ENCODE measurements around the gene DKK3. TPM values are rescaled to one million over a fixed set of nuclear protein-coding genes. Genes with fewer than 3 reads are reported as not detected.

DKK3 gene
- total and polyA plus RNA-seq, 5 donors, result 2,307 to 3,299 (median 2,883) TPM

GRCh38 chr11:12031856-12032544 is 23.6 kb upstream of the DKK3 start:
- ATAC-seq, result peak in 1 of 2 donors; percentile 43
- Histone ChIP-seq H3K27ac (ENCODE audit: low read length) (peak overlapping the region; percentile 48), H3K4me1 (ENCODE audit: control insufficient read depth, insufficient read depth, low read length) (no peaks in the 10 kb centered on the region), H3K27me3 (ENCODE audit: control insufficient read depth, insufficient read depth) (no peaks in the 10 kb centered on the region), H3K4me3 (ENCODE audit: low read length) (no peak overlapping the region), H3K9me3 (ENCODE audit: control insufficient read depth, low read length) (peaks cover 2% of the 10 kb centered on the region)
- DNase-seq, result no peak
- WGBS, result 79% methylated on average over 4 of the region's 4 CpGs
- intact Hi-C loops (cut with DNase I), result loop anchor here in 1 of 4 donors (10.0 kb wide), 1 partner anchor 227 kb away; no protein-coding TSS in a partner anchor

DNA sequence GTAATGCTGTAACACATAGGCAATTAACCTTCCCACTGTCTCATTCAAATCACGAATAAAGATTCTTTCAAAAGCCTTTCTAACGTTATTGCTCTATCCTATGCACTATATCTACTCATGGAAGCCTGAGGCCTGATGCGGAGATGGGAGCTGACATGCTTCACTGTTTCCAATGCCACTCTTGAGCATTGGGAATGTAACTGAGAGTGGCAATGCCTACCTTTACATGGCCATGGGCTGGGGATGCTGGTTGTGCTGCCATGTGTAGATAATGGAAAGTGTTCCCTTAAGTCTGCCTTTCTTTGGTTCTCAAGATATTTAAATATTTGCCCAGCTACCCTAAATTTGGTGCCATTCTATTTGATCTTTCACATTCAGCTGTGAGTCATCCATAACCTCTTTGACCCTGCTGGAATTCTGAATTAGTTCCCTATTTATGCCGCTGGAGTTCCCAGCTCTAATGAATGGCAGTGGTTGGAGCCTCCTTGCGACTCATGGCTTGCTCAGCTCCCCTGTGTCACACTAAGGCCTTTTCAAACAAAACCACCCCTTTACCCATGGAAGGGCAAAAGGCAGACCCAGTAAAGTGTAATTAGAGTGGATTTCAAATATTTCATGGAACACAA is 21.4 kb upstream of the DKK3 start:
- no peak overlapping the region for H3K4me3 ChIP-seq (ENCODE audit: low read length)
- 83% methylated on average over 5 of the region's 5 CpGs for WGBS
- peaks cover 2% of the 10 kb centered on the region for H3K9me3 ChIP-seq (ENCODE audit: control insufficient read depth, low read length)
- no peak overlapping the region for H3K27ac ChIP-seq (ENCODE audit: low read length)
- H3K4me1 ChIP-seq (ENCODE audit: control insufficient read depth, insufficient read depth, low read length), result no peaks in the 10 kb centered on the region
- no peak for ATAC-seq
- H3K27me3 ChIP-seq (ENCODE audit: control insufficient read depth, insufficient read depth), result no peaks in the 10 kb centered on the region
- no peak for DNase-seq
- intact Hi-C loops (cut with DNase I), result loop anchor here in 2 of 4 donors (10.0 kb wide), 3 partner anchors 55 to 225 kb away; no protein-coding TSS in a partner anchor

- Histone ChIP-seq H3K27ac (ENCODE audit: low read length) (peak overlapping the region; percentile 68), H3K27me3 (ENCODE audit: control insufficient read depth, insufficient read depth) (no peaks in the 10 kb centered on the region), H3K4me1 (ENCODE audit: control insufficient read depth, insufficient read depth, low read length) (no peaks in the 10 kb centered on the region), H3K4me3 (ENCODE audit: low read length) (no peak overlapping the region), H3K9me3 (ENCODE audit: control insufficient read depth, low read length) (peaks cover 2% of the 10 kb centered on the region)
- no peak for DNase-seq
- ATAC-seq, result no peak
- intact Hi-C loops (cut with DNase I), result loop anchor here in 2 of 4 donors (10.0 kb wide), 2 partner anchors 54 to 74 kb away; no protein-coding TSS in a partner anchor
- 80% methylated on average over 2 of the region's 2 CpGs for WGBS
Measured at GRCh38 chr11:12029119-12029518, 20.7 kb upstream of the DKK3 start.

GRCh38 chr11:12028303-12028702 is 19.9 kb upstream of the DKK3 start:
- no peak overlapping the region for H3K4me3 ChIP-seq (ENCODE audit: low read length)
- no peak for DNase-seq
- WGBS, result 64% methylated on average over 2 of the region's 2 CpGs
- H3K27me3 ChIP-seq (ENCODE audit: control insufficient read depth, insufficient read depth), result no peaks in the 10 kb centered on the region
- no peaks in the 10 kb centered on the region for H3K9me3 ChIP-seq (ENCODE audit: control insufficient read depth, low read length)
- no peaks in the 10 kb centered on the region for H3K4me1 ChIP-seq (ENCODE audit: control insufficient read depth, insufficient read depth, low read length)
- peak overlapping the region; percentile 68 for H3K27ac ChIP-seq (ENCODE audit: low read length)
- intact Hi-C loops (cut with DNase I), result loop anchor here in 2 of 4 donors (10.0 kb wide), 2 partner anchors 54 to 74 kb away; no protein-coding TSS in a partner anchor
- peak in 1 of 2 donors; percentile 43 for ATAC-seq

GRCh38 chr11:12026331-12027211 is 18.1 kb upstream of the DKK3 start:
- Histone ChIP-seq H3K9me3 (ENCODE audit: control insufficient read depth, low read length) (no peaks in the 10 kb centered on the region), H3K4me1 (ENCODE audit: control insufficient read depth, insufficient read depth, low read length) (no peaks in the 10 kb centered on the region), H3K27ac (ENCODE audit: low read length) (no peak overlapping the region), H3K4me3 (ENCODE audit: low read length) (no peak overlapping the region), H3K27me3 (ENCODE audit: control insufficient read depth, insufficient read depth) (no peaks in the 10 kb centered on the region)
- no peak for ATAC-seq
- WGBS, result 90% methylated on average over 4 of the region's 4 CpGs
- intact Hi-C loops (cut with DNase I), result loop anchor here in 2 of 4 donors (10.0 kb wide), 2 partner anchors 52 to 72 kb away; no protein-coding TSS in a partner anchor
- DNase-seq, result no peak

GRCh38 chr11:12024254-12024926 is 16.0 kb upstream of the DKK3 start:
- Histone ChIP-seq H3K27me3 (ENCODE audit: control insufficient read depth, insufficient read depth) (no peaks in the 10 kb centered on the region), H3K9me3 (ENCODE audit: control insufficient read depth, low read length) (no peaks in the 10 kb centered on the region), H3K4me1 (ENCODE audit: control insufficient read depth, insufficient read depth, low read length) (no peaks in the 10 kb centered on the region), H3K27ac (ENCODE audit: low read length) (no peak overlapping the region), H3K4me3 (ENCODE audit: low read length) (no peak overlapping the region)
- ATAC-seq (no peak), DNase-seq (no peak)
- intact Hi-C loops (cut with DNase I), result loop anchor here in 2 of 4 donors (10.0 kb wide), 2 partner anchors 50 to 70 kb away; no protein-coding TSS in a partner anchor
- 76% methylated on average over 4 of the region's 4 CpGs for WGBS

- WGBS, result 98% methylated on average over 1 of the region's 1 CpG
- Histone ChIP-seq H3K27ac (ENCODE audit: low read length) (no peak overlapping the region), H3K9me3 (ENCODE audit: control insufficient read depth, low read length) (no peaks in the 10 kb centered on the region), H3K27me3 (ENCODE audit: control insufficient read depth, insufficient read depth) (no peaks in the 10 kb centered on the region), H3K4me1 (ENCODE audit: control insufficient read depth, insufficient read depth, low read length) (peaks cover 3% of the 10 kb centered on the region), H3K4me3 (ENCODE audit: low read length) (no peak overlapping the region)
- intact Hi-C loops (cut with DNase I), result loop anchor here in 2 of 4 donors (10.0 kb wide), 2 partner anchors 48 to 68 kb away; no protein-coding TSS in a partner anchor
- ATAC-seq, result no peak
- DNase-seq, result no peak
Measured at GRCh38 chr11:12023015-12023414, 14.6 kb upstream of the DKK3 start.

GRCh38 chr11:12020546-12020945 is 12.1 kb upstream of the DKK3 start:
- H3K27ac ChIP-seq (ENCODE audit: low read length), result peak overlapping the region; percentile 12
- WGBS, result 28% methylated on average over 2 of the region's 2 CpGs
- DNase-seq, result no peak
- H3K4me1 ChIP-seq (ENCODE audit: control insufficient read depth, insufficient read depth, low read length), result peaks cover 8% of the 10 kb centered on the region
- peak in 1 of 2 donors; percentile 20 for ATAC-seq
- H3K4me3 ChIP-seq (ENCODE audit: low read length), result no peak overlapping the region
- no peaks in the 10 kb centered on the region for H3K27me3 ChIP-seq (ENCODE audit: control insufficient read depth, insufficient read depth)
- no peaks in the 10 kb centered on the region for H3K9me3 ChIP-seq (ENCODE audit: control insufficient read depth, low read length)
- intact Hi-C loops (cut with DNase I), result loop anchor here in 2 of 4 donors (10.0 kb wide), 2 partner anchors 46 to 66 kb away; no protein-coding TSS in a partner anchor

DNA sequence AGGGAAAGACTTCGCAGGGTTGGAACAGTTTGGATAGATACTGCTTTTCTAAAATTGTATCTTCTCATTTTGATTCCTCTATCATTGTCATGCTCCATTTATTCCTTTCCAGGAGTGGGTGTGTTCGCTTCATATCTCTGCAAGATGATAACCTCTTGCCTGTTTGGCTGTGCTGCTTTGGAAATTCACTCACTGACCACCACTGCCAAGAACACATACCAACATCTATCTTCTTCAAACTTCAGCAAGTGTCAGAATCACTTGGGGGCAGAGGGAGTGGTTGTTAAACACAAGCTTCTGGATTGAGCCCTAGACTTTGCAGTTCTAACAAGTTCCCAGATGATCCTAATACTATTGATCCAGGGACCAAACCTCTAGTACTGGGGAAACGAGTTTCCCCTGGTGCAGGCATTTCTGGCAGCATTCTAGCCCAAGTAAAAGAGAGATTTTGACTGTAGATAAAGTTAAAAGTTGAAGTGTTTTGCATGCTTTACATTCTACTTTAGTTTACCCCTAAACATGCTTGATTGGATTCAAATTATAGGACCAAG is 11.5 kb upstream of the DKK3 start:
- H3K27me3 ChIP-seq (ENCODE audit: control insufficient read depth, insufficient read depth), result no peaks in the 10 kb centered on the region
- H3K4me1 ChIP-seq (ENCODE audit: control insufficient read depth, insufficient read depth, low read length), result peaks cover 8% of the 10 kb centered on the region
- H3K27ac ChIP-seq (ENCODE audit: low read length), result peak overlapping the region; percentile 66
- DNase-seq (no peak), ATAC-seq (peak; percentile 79)
- H3K9me3 ChIP-seq (ENCODE audit: control insufficient read depth, low read length), result no peaks in the 10 kb centered on the region
- intact Hi-C loops (cut with DNase I), result loop anchor here in 2 of 4 donors (10.0 kb wide), 2 partner anchors 45 to 65 kb away; no protein-coding TSS in a partner anchor
- H3K4me3 ChIP-seq (ENCODE audit: low read length), result no peak overlapping the region
- 21% methylated on average over 3 of the region's 3 CpGs for WGBS

DNA sequence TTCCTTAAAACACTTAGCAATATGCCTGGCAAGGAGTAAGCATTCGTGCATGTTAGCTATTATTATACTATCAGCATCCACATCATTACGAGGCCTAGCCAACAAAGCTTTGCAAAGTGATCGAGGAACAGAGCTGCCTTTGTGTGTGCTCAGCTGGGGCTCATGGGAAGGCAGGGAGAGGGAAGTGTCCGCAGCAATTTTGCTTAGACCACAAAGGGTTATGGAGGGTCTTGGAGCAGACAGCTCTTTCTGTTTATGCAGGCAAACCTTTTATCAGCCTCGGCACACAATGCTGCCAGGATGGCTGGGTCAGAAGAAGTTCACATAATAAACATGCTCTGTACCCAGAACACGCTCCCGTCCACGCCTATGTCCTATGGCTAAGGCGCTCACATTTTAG is 10.9 kb upstream of the DKK3 start:
- DNase-seq, result peak; percentile 39 to 87 (median 65)
- intact Hi-C loops (cut with DNase I), result no loop called here
- H3K27ac ChIP-seq (ENCODE audit: low read length), result peak overlapping the region; percentile 49
- 25% methylated on average over 9 of the region's 9 CpGs for WGBS
- H3K9me3 ChIP-seq (ENCODE audit: control insufficient read depth, low read length), result no peaks in the 10 kb centered on the region
- peak; percentile 77 for ATAC-seq
- no peak overlapping the region for H3K4me3 ChIP-seq (ENCODE audit: low read length)
- peaks cover 8% of the 10 kb centered on the region for H3K4me1 ChIP-seq (ENCODE audit: control insufficient read depth, insufficient read depth, low read length)
- H3K27me3 ChIP-seq (ENCODE audit: control insufficient read depth, insufficient read depth), result no peaks in the 10 kb centered on the region
